Osteoblast (primary cell): ENCODE measurements around the gene GDF7. TPM values are rescaled to one million over a fixed set of nuclear protein-coding genes. Genes with fewer than 3 reads are reported as not detected.
A peak's percentile ranks its signal among the peaks of the same experiment; 100 is the strongest.
"Not testable (repeated sequence)": the region's sequence is repeated elsewhere in the genome, so short reads cannot be mapped to it uniquely, and the experiment has no call there.

Experiments used
- DNase-seq: peaks from one replicate; pipeline ENCODE4 v3.0.0; 2011; ENCODE audit warnings: low spot score, mixed read lengths; ENCODE audit not compliant: insufficient read length; ENCODE audit errors: missing footprints
- H2AFZ ChIP-seq: 2 replicates; pipeline ENCODE4 v1.6.0; 2011; ENCODE audit warnings: mild to moderate bottlenecking, low read length
- H3K27ac ChIP-seq: 2 replicates; pipeline ENCODE4 v1.5.1; 2011; ENCODE audit warnings: mild to moderate bottlenecking, low read depth, low read length, moderate library complexity
- H3K27me3 ChIP-seq: 2 replicates; pipeline ENCODE4 v1.6.0; 2012; ENCODE audit warnings: mild to moderate bottlenecking, control low read depth, inconsistent platforms, low read length, moderate library complexity; ENCODE audit not compliant: insufficient read depth
- H3K36me3 ChIP-seq: 2 replicates; pipeline ENCODE4 v1.5.1; 2011; ENCODE audit warnings: mild to moderate bottlenecking, low read length, control low read depth, moderate library complexity; ENCODE audit not compliant: insufficient read depth
- H3K4me1 ChIP-seq: 2 replicates; pipeline ENCODE4 v1.5.1; 2011; ENCODE audit warnings: mild to moderate bottlenecking, low read length, control low read depth, moderate library complexity; ENCODE audit not compliant: insufficient read depth
- H3K4me2 ChIP-seq: 2 replicates; pipeline ENCODE4 v1.6.0; 2011; ENCODE audit warnings: mild to moderate bottlenecking, low read length; ENCODE audit not compliant: insufficient read depth
- H3K4me3 ChIP-seq: fragments of 200-600 bp; sonication (generic); 3 replicates; pipeline ENCODE4 v1.5.1; 2012; ENCODE audit warnings: mild to moderate bottlenecking, low read length, inconsistent platforms; ENCODE audit not compliant: insufficient read depth
- H3K79me2 ChIP-seq: 2 replicates; pipeline ENCODE4 v1.6.0; 2012; ENCODE audit warnings: mild to moderate bottlenecking, low read length, control low read depth, inconsistent platforms; ENCODE audit not compliant: insufficient read depth
- H3K9me3 ChIP-seq: 2 replicates; pipeline ENCODE4 v1.5.1; 2011; ENCODE audit warnings: low read depth, low read length, control low read depth
- H4K20me1 ChIP-seq: 2 replicates; pipeline ENCODE4 v1.6.0; 2012; ENCODE audit warnings: mild to moderate bottlenecking, low read length, control low read depth; ENCODE audit not compliant: insufficient read depth
- total RNA-seq: library from RNA; depleted of rRNA; stranded (reverse); fragments of >200 nt; gene quantifications from 2 replicates; pipeline ENCODE4 v1.2.3, GENCODE V29; 2012
- TF ChIP-seq, protein P1 (sequence below): IDR thresholded peaks from 2 replicates; pipeline ENCODE4 v1.5.1; 2011; ENCODE audit warnings: mild to moderate bottlenecking, low read depth, low read length, moderate library complexity; ENCODE audit errors: extremely low read depth

Gene GDF7
- total RNA-seq, 1 donor: not detected

DNA sequence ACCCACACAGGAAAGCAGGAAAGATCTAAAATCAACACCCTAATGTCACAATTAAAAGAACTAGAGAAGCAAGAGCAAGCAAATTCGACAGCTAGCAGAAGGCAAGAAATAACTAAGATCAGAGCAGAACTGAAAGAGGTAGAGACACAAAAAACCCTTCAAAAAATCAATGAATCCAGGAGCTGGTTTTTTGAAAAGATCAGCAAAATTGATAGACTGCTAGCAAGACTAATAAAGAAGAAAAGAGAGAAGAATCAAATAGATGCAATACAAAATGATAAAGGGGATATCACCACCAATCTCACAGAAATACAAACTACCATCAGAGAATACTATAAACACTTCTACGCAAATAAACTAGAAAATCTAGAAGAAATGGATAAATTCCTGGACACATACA lies 47.5 kb downstream of the GDF7 start:
- H3K27me3 ChIP-seq, H3K27ac ChIP-seq, H3K4me1 ChIP-seq, H3K4me3 ChIP-seq, H2AFZ ChIP-seq, H3K79me2 ChIP-seq, H3K4me2 ChIP-seq, H3K36me3 ChIP-seq, H4K20me1 ChIP-seq, H3K9me3 ChIP-seq, DNase-seq: not testable (repeated sequence)

GRCh38 chr2:20716164-20716563 lies 49.2 kb downstream of the GDF7 start:
- H3K36me3 ChIP-seq, H4K20me1 ChIP-seq, H3K79me2 ChIP-seq, H3K27me3 ChIP-seq, H3K27ac ChIP-seq, DNase-seq, H3K4me3 ChIP-seq, H3K4me1 ChIP-seq, H3K4me2 ChIP-seq, H2AFZ ChIP-seq, H3K9me3 ChIP-seq: not testable (repeated sequence)

GRCh38 chr2:20717641-20718040 lies 50.7 kb downstream of the GDF7 start:
- Histone ChIP-seq H3K9me3 (no peaks in the 10 kb centered on the region), H3K79me2 (peaks cover 9% of the 10 kb centered on the region), H3K4me2 (no peak overlapping the region), H3K4me3 (no peak overlapping the region), H3K36me3 (no peaks in the 10 kb centered on the region), H2AFZ (no peak overlapping the region), H4K20me1 (no peaks in the 10 kb centered on the region), H3K27ac (no peak overlapping the region), H3K27me3 (no peaks in the 10 kb centered on the region), H3K4me1 (peaks cover under 1% of the 10 kb centered on the region)
- TF ChIP-seq, protein P1, sequence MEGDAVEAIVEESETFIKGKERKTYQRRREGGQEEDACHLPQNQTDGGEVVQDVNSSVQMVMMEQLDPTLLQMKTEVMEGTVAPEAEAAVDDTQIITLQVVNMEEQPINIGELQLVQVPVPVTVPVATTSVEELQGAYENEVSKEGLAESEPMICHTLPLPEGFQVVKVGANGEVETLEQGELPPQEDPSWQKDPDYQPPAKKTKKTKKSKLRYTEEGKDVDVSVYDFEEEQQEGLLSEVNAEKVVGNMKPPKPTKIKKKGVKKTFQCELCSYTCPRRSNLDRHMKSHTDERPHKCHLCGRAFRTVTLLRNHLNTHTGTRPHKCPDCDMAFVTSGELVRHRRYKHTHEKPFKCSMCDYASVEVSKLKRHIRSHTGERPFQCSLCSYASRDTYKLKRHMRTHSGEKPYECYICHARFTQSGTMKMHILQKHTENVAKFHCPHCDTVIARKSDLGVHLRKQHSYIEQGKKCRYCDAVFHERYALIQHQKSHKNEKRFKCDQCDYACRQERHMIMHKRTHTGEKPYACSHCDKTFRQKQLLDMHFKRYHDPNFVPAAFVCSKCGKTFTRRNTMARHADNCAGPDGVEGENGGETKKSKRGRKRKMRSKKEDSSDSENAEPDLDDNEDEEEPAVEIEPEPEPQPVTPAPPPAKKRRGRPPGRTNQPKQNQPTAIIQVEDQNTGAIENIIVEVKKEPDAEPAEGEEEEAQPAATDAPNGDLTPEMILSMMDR: no peak
- DNase-seq: no peak

DNA sequence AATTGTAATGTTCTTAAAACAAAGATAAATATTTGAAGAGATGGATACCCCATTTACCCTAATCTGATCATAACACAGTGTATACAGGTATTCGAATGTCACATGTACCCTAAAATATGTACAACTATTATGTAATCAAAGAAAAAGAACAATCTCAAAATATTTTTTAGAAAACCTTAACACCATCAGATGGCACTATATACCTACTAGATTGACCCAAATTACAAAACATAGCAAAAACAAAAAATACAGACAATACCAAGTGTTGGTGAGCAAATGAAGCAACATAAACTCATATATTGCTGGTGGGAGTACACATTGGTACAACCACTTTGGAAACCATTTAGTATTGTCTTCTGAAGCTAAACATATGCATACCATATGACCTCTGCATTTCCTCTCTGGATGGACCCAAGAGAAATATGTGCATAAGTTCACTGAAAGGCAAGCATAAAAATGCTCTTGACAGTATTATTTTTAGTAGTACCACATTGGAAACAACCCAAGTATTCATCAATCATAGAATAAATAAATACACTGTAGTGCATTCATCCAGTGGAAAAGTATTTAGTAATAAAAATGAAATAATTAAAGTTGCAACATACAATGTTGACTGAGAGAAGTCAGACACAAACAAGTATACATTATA lies 55.8 kb downstream of the GDF7 start:
- Histone ChIP-seq H3K4me2 (no peak overlapping the region), H3K27ac (no peak overlapping the region), H3K79me2 (peaks cover 9% of the 10 kb centered on the region), H3K36me3 (no peaks in the 10 kb centered on the region), H3K4me3 (no peak overlapping the region), H3K27me3 (no peaks in the 10 kb centered on the region), H2AFZ (no peak overlapping the region), H4K20me1 (no peaks in the 10 kb centered on the region), H3K4me1 (peaks cover 11% of the 10 kb centered on the region), H3K9me3 (no peaks in the 10 kb centered on the region)
- TF ChIP-seq, protein P1: no peak
- no peak for DNase-seq

DNA sequence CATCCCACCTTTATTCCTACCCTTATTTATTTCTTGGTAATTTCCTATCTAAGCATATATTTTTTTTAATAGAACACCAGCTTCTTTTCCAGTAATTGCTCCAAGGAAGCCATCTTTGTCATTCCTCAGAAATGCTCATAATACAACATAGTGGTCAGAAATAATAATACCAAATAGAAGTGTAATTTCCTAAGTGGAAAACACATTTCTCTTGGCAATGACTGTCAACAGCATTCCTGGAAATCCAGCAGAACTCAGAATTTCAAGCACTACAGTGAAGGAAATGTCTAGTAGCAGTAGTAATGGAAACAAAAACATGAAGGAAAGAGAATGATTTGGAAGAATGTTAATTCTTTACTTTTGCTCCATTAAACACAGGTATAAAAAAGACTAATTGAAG lies 56.6 kb downstream of the GDF7 start:
- no peaks in the 10 kb centered on the region for H3K9me3 ChIP-seq
- H3K4me1 ChIP-seq: peaks cover 11% of the 10 kb centered on the region
- H4K20me1 ChIP-seq: no peaks in the 10 kb centered on the region
- no peaks in the 10 kb centered on the region for H3K36me3 ChIP-seq
- peak overlapping the region; percentile 15 for H3K27ac ChIP-seq
- TF ChIP-seq, protein P1: no peak
- H3K27me3 ChIP-seq: no peaks in the 10 kb centered on the region
- H3K4me3 ChIP-seq: no peak overlapping the region
- H3K79me2 ChIP-seq: peaks cover 9% of the 10 kb centered on the region
- no peak overlapping the region for H3K4me2 ChIP-seq
- H2AFZ ChIP-seq: no peak overlapping the region
- peak; percentile 41 for DNase-seq
